SJSA1 (cell line): ENCODE measurements around the gene SMPDL3A. TPM values are rescaled to one million over a fixed set of nuclear protein-coding genes. Genes with fewer than 3 reads are reported as not detected.

Source experiments
- DNase-seq, 2 experiments: peaks; one replicate each; pipeline ENCODE4 v3.0.0-alpha.2; 2015 to 2020; ENCODE audit warnings: low spot score in 2 of 2, low read depth in 1 of 2
- H3K27ac ChIP-seq: fragments of 250-450 bp; sonication (Bioruptor Pico); 2 replicates; pipeline ENCODE4 v1.5.1; 2020; ENCODE audit warnings: mild to moderate bottlenecking, moderate library complexity
- H3K27me3 ChIP-seq: fragments of 250-450 bp; sonication (Bioruptor Pico); replicated peaks from 2 replicates; pipeline ENCODE4 v1.5.1; 2020; ENCODE audit warnings: mild to moderate bottlenecking, moderate library complexity
- H3K36me3 ChIP-seq: fragments of 250-450 bp; sonication (Bioruptor Pico); 2 replicates; pipeline ENCODE4 v1.5.1; 2020; ENCODE audit warnings: mild to moderate bottlenecking
- H3K4me1 ChIP-seq: fragments of 250-450 bp; sonication (Bioruptor Pico); replicated peaks from 2 replicates; pipeline ENCODE4 v1.6.1; 2021; ENCODE audit warnings: mild to moderate bottlenecking
- H3K4me3 ChIP-seq: fragments of 250-450 bp; sonication (Bioruptor Pico); 2 replicates; pipeline ENCODE4 v1.5.1; 2020; ENCODE audit warnings: mild to moderate bottlenecking
- H3K9me3 ChIP-seq: fragments of 250-450 bp; sonication (Bioruptor Pico); replicated peaks from 2 replicates; pipeline ENCODE4 v1.5.1; 2020; ENCODE audit warnings: mild to moderate bottlenecking
- total RNA-seq: library from RNA; depleted of rRNA; stranded (reverse); fragments of >200 nt; shearing (Covaris generic); gene quantifications from 2 replicates; pipeline ENCODE4 v1.2.3, GENCODE V29; 2014

Gene SMPDL3A
- total RNA-seq, 1 experiment from 2014 or later: 2.1 TPM

GRCh38 chr6:122787721-122788120 lies 1.3 kb upstream of the SMPDL3A start:
- no peaks in the 10 kb centered on the region for H3K9me3 ChIP-seq

GRCh38 chr6:122788208-122788607 lies 850 bp upstream of the SMPDL3A start:
- no peaks in the 10 kb centered on the region for H3K36me3 ChIP-seq
- DNase-seq: no peak
- no peak overlapping the region for H3K4me3 ChIP-seq
- peaks cover 16% of the 10 kb centered on the region for H3K27me3 ChIP-seq
- peaks cover 9% of the 10 kb centered on the region for H3K4me1 ChIP-seq
- no peaks in the 10 kb centered on the region for H3K9me3 ChIP-seq
- H3K27ac ChIP-seq: no peak overlapping the region

More at GRCh38 chr6:122787721-122788120, 1.3 kb upstream of the SMPDL3A start:
- DNase-seq: no peak
- Histone ChIP-seq H3K27ac (no peak overlapping the region), H3K4me1 (peaks cover 9% of the 10 kb centered on the region), H3K36me3 (no peaks in the 10 kb centered on the region), H3K4me3 (no peak overlapping the region), H3K27me3 (peaks cover 19% of the 10 kb centered on the region)

DNA sequence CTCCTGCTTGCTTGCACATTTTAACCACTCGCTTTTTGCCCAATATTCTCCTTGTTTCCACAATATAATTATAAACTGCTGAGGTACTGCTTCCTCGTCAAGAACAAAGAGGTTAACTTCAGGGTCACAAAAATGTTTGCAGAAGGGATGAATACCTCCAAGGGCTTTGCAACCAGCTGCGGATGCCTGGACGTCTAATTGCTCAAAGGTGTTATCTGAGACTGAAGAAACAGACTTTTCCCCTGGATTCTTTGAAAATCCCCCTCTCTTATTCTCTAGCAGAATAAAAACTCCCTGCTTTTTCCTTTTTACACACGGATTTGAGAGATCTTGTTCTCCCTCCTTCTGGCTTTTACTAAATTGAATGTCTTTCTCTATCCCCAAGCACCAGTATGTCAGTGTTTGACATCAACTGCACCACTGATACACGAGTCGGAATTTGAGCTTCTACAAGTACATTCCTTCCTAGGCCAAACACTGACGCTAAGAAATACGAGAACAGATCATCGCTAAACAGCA lies 336 bp upstream of the SMPDL3A start:
- Histone ChIP-seq H3K27ac (no peak overlapping the region), H3K4me3 (peak overlapping the region; percentile 73), H3K4me1 (peaks cover 9% of the 10 kb centered on the region), H3K36me3 (no peaks in the 10 kb centered on the region), H3K27me3 (peaks cover 16% of the 10 kb centered on the region), H3K9me3 (no peaks in the 10 kb centered on the region)
- no peak for DNase-seq

GRCh38 chr6:122790028-122790422 lies 967 bp downstream of the SMPDL3A start:
- peaks cover 16% of the 10 kb centered on the region for H3K27me3 ChIP-seq
- no peaks in the 10 kb centered on the region for H3K9me3 ChIP-seq
- H3K4me3 ChIP-seq: peak overlapping the region; percentile 73
- H3K27ac ChIP-seq: no peak overlapping the region
- no peak for DNase-seq
- H3K36me3 ChIP-seq: no peaks in the 10 kb centered on the region
- H3K4me1 ChIP-seq: peaks cover 9% of the 10 kb centered on the region

DNA sequence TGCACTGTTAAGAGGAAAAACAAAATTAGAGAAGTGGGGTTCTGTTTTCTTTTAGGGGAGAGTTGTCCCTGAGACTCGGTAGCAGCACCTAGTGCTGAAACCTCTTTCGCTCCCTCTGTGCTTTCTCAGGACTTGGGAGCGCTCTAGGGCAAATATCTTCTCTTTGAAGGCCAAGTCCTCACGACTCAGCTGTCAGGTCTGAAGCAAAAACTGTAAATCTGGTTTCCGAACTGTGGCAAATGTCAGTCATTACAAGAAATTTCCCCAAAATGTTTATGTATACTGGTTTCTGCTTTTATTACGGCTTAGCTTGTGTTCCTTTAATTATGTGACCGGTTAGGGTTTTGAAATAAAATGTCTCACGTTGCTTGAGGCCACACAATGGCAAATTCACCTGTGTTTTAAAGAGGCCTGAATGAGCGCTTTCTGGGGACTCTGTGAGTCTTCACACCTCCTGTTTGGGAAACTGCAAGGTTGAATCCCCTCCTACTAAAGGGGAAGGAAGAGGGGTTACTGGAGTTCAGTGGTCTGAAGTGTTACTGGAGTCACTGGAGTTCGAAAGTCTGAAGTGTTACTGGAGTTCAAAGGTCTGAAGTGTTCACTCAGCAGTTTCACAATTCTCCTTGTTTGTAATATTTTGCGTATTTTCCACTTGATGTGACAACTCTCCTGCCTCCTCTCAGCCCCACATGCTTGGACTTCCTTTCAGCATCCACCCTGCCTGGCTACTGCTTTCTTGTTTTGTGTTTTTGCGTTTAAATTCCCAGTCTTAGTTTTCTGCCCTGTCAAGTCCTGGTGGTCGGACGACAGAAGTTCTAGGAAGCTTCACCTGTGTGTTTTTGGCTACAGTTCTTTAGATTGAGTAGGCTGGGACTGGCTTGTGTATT lies 1.6 kb downstream of the SMPDL3A start:
- peaks cover 9% of the 10 kb centered on the region for H3K4me1 ChIP-seq
- no peak overlapping the region; the same call in 1 of the 2 replicates for H3K4me3 ChIP-seq
- H3K9me3 ChIP-seq: no peaks in the 10 kb centered on the region
- H3K36me3 ChIP-seq: no peaks in the 10 kb centered on the region
- H3K27me3 ChIP-seq: peaks cover 16% of the 10 kb centered on the region
- H3K27ac ChIP-seq: no peak overlapping the region
- DNase-seq: no peak

DNA sequence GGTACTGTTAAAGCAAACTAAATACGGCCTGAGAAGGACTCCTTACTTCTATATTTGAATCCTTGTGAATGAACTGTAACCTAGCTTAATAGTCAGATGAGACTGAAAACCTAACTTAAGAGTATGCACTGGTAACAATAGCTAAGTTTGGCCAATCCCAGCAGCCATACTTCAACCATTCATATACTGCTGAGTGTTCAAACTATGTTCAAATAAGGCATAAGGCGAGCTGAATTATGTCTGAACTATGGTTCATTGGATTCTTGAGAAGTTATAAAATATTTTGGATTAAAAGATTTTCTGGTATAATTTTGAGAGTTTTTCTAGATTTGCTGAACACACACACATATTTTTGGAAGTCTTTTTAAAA lies 2.2 kb downstream of the SMPDL3A start:
- no peaks in the 10 kb centered on the region for H3K36me3 ChIP-seq
- peaks cover 9% of the 10 kb centered on the region for H3K4me1 ChIP-seq
- H3K27ac ChIP-seq: no peak overlapping the region
- no peak for DNase-seq
- no peak overlapping the region for H3K4me3 ChIP-seq
- H3K9me3 ChIP-seq: no peaks in the 10 kb centered on the region
- peaks cover 16% of the 10 kb centered on the region for H3K27me3 ChIP-seq

GRCh38 chr6:122792766-122793165 lies 3.7 kb downstream of the SMPDL3A start:
- peaks cover 13% of the 10 kb centered on the region for H3K27me3 ChIP-seq
- no peak overlapping the region for H3K4me3 ChIP-seq
- H3K9me3 ChIP-seq: no peaks in the 10 kb centered on the region
- no peaks in the 10 kb centered on the region for H3K36me3 ChIP-seq
- no peak for DNase-seq
- H3K27ac ChIP-seq: no peak overlapping the region
- H3K4me1 ChIP-seq: peaks cover 14% of the 10 kb centered on the region

DNA sequence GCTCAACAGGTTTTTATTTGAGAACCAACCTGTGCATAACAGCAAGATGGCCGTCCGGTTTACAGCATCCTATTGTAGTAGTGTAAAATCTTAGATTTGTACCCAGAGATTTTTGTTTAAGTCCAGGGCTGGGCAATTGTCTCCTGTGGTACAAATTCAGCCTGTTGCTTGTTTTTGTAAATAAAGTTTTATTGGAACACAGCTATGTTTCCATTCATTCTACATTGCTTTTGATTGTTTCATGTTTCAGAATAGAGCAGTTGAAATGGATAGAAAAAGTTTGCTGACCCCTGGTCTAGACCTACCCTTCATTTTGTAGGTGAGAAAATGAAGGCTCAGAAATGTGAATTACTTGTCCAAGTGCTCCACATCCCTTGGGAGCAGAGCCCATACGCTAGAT lies 8.5 kb downstream of the SMPDL3A start:
- no peak overlapping the region for H3K27ac ChIP-seq
- no peaks in the 10 kb centered on the region for H3K36me3 ChIP-seq

DNA sequence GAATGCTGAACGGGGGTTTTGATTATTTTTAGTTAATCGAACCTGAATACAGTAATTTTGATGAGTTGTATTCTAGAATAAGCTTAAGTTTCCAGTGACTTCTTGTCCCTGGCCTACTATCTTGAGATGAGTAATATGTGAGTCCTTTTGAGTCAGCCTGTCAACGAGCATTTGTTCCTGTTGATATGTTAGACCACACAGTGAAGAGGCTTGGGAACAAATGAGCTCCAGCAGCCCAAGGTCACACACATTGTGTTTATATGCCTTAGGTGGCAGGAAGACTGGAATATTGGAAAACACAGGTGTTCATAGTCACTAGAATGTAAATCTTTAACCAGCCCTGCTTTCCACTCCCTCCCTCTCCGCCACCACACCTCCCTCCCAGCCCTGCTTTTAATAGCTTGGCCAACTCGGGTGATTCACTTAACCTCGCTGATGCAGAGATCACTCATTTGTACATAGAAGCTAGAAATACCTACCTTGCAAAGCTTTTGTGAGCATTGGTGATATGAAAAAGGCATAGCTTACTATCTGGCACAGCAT lies 9.1 kb downstream of the SMPDL3A start:
- Histone ChIP-seq H3K27ac (no peak overlapping the region), H3K4me1 (peaks cover 45% of the 10 kb centered on the region), H3K27me3 (no peaks in the 10 kb centered on the region), H3K36me3 (no peaks in the 10 kb centered on the region), H3K4me3 (no peak overlapping the region), H3K9me3 (no peaks in the 10 kb centered on the region)
- DNase-seq: peak; percentile 68 to 79

More for the DNA sequence above, 8.5 kb downstream of the SMPDL3A start:
- Histone ChIP-seq H3K27me3 (no peaks in the 10 kb centered on the region), H3K4me3 (no peak overlapping the region), H3K9me3 (no peaks in the 10 kb centered on the region), H3K4me1 (peaks cover 44% of the 10 kb centered on the region)
- DNase-seq: no peak

DNA sequence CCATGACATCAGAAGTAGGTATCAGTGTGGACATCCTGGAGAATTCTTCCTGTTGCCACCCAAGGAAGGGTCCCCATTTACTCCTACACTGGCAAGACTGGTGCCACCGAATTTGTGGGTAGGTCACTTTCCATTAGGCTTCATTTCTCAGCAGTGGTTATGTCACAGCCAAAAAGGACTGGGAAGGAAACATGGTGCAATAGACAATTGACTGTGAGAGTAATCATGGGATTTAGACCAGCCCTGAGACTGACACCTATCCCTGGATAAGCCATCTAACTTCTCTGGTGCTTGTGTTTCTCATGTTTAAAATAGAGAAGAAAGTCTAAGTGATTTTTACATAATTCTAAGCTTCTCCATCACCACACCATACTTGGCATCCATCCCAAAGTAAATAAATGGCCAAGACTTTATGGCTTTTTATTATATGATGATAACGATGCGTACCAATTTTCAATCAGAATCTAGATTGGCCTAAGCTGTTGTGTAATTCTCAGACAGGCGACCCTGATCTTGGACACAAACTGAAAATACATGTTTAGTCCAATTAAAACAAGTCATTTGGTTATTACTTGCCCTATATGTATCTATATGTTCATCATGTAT lies 10.2 kb downstream of the SMPDL3A start:
- Histone ChIP-seq H3K27me3 (no peaks in the 10 kb centered on the region), H3K4me1 (peaks cover 54% of the 10 kb centered on the region), H3K9me3 (no peaks in the 10 kb centered on the region), H3K27ac (no peak overlapping the region), H3K4me3 (no peak overlapping the region), H3K36me3 (no peaks in the 10 kb centered on the region)
- no peak for DNase-seq

DNA sequence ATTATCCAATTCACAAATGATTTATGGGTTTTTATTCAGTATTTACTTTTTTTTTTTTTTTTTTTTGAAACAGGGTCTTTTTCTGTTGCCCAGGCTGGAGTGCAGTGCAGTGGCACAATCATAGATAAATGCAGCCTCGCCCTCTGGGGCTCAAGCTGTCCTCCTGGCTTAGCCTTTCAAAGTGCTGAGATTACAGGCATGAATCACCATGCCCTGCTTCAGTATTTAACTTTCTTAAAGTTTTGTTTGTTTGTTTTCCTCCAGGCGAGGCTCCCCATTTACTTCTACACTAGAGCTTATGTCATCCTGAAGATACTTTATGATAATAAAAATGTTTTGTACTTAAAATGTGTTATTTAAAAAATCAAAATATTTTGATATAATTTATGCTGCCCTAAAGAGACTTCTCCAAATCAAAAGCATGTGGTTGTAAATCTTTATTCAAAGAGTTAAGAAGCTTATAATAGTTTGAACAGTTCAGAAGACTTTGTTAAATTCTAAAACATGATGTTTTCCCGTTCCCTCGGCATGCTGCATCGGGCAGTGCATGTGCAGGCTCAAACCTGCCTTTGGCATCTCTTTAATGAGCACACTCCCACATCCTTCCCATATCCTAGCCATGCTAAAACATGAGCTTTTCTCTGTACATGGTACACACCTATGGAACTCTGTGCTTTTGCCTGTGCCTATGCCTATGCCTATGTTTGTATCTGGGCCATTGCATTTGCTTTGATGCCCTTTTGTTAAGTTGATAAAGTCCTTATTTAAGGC lies 11.0 kb downstream of the SMPDL3A start:
- H3K27me3 ChIP-seq: no peaks in the 10 kb centered on the region
- no peak overlapping the region for H3K4me3 ChIP-seq

DNA sequence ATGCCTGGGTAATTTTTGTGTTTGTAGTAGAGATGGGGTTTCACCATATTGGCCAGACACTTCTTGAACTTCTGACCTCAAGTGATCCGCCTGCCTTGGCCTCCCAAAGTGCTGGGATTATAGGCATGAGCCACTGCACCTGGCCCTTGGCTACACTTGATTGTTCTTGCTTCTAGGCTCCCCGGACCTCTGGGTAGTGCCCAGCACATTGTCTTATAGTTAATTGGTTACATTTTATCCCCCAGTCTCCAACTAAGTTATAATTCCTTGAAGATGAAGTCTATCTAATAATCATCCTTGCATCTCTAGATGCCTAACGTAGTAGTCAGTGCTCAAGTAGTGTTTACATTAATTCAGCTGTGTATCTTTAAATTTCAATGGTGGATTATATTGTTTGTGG lies 11.8 kb downstream of the SMPDL3A start:
- Histone ChIP-seq H3K4me1 (peaks cover 54% of the 10 kb centered on the region), H3K36me3 (no peaks in the 10 kb centered on the region), H3K9me3 (no peaks in the 10 kb centered on the region), H3K4me3 (no peak overlapping the region), H3K27me3 (no peaks in the 10 kb centered on the region), H3K27ac (no peak overlapping the region)
- DNase-seq: no peak

More for the DNA sequence above, 11.0 kb downstream of the SMPDL3A start:
- H3K27ac ChIP-seq: no peak overlapping the region
- DNase-seq: peak; percentile 50 to 57
- H3K4me1 ChIP-seq: peaks cover 54% of the 10 kb centered on the region
- H3K36me3 ChIP-seq: no peaks in the 10 kb centered on the region
- H3K9me3 ChIP-seq: no peaks in the 10 kb centered on the region

GRCh38 chr6:122801397-122801796 lies 12.3 kb downstream of the SMPDL3A start:
- Histone ChIP-seq H3K9me3 (no peaks in the 10 kb centered on the region), H3K27ac (no peak overlapping the region), H3K4me3 (no peak overlapping the region), H3K36me3 (no peaks in the 10 kb centered on the region), H3K27me3 (no peaks in the 10 kb centered on the region), H3K4me1 (peaks cover 54% of the 10 kb centered on the region)
- no peak for DNase-seq
